Neural progenitor cell (in vitro differentiated cells): ENCODE measurements around the gene MACROD2. TPM values are rescaled to one million over a fixed set of nuclear protein-coding genes. Genes with fewer than 3 reads are reported as not detected.

ENCODE experiments used
- DNase-seq: peaks from one replicate; pipeline ENCODE4 v3.0.0-alpha.2; 2016; ENCODE audit warnings: low spot score
- H2AFZ ChIP-seq: fragments of 200-600 bp; sonication (generic); replicated peaks from 2 replicates; pipeline ENCODE4 v1.6.1; 2016; ENCODE audit warnings: antibody characterized with exemption
- H3F3A ChIP-seq: fragments of 200-600 bp; sonication (generic); 2 replicates; pipeline ENCODE4 v1.6.1; 2016; ENCODE audit warnings: antibody characterized with exemption, low read depth
- H3K27ac ChIP-seq: fragments of 200-600 bp; sonication (generic); 2 replicates; pipeline ENCODE4 v1.5.1; 2016; ENCODE audit warnings: mild to moderate bottlenecking
- H3K27me3 ChIP-seq: fragments of 200-600 bp; sonication (generic); 2 replicates; pipeline ENCODE4 v1.6.1; 2016; ENCODE audit warnings: mild to moderate bottlenecking, moderate library complexity
- H3K36me3 ChIP-seq: fragments of 200-600 bp; sonication (generic); 2 replicates; pipeline ENCODE4 v1.5.1; 2016
- H3K4me1 ChIP-seq: fragments of 200-600 bp; sonication (generic); 2 replicates; pipeline ENCODE4 v1.6.1; 2016; ENCODE audit warnings: mixed run types
- H3K4me2 ChIP-seq: fragments of 200-600 bp; sonication (generic); 2 replicates; pipeline ENCODE4 v1.6.1; 2016
- H3K4me3 ChIP-seq: fragments of 200-600 bp; sonication (generic); 2 replicates; pipeline ENCODE4 v1.5.1; 2016
- H3K79me2 ChIP-seq: fragments of 200-600 bp; sonication (generic); 2 replicates; pipeline ENCODE4 v1.6.1; 2016; ENCODE audit warnings: low read depth
- H3K9ac ChIP-seq: fragments of 200-600 bp; sonication (generic); 2 replicates; pipeline ENCODE4 v1.6.1; 2016
- H3K9me3 ChIP-seq: fragments of 200-600 bp; sonication (generic); 2 replicates; pipeline ENCODE4 v1.5.1; 2016; ENCODE audit warnings: low read depth
- H4K20me1 ChIP-seq: fragments of 200-600 bp; sonication (generic); 2 replicates; pipeline ENCODE4 v1.6.1; 2016; ENCODE audit warnings: low read depth
- H3K27ac Mint-ChIP-seq: 3 replicates; pipeline ENCODE4 v1.8.0; 2021; ENCODE audit warnings: mixed read lengths
- H3K27me3 Mint-ChIP-seq: 2 replicates; pipeline ENCODE4 v1.8.0; 2022; ENCODE audit warnings: low read depth, mild to moderate bottlenecking, inconsistent platforms, moderate library complexity, mixed read lengths; ENCODE audit not compliant: insufficient read depth
- H3K36me3 Mint-ChIP-seq: 3 replicates; pipeline ENCODE4 v1.8.0; 2021; ENCODE audit warnings: mixed read lengths
- H3K4me1 Mint-ChIP-seq: 3 replicates; pipeline ENCODE4 v1.8.0; 2021; ENCODE audit warnings: mixed read lengths
- H3K4me3 Mint-ChIP-seq: 3 replicates; pipeline ENCODE4 v1.8.0; 2021; ENCODE audit warnings: mild to moderate bottlenecking, moderate library complexity, mixed read lengths
- H3K9me3 Mint-ChIP-seq: 3 replicates; pipeline ENCODE4 v1.8.0; 2020; ENCODE audit warnings: mixed read lengths
- CTCF ChIP-seq: fragments of 200-600 bp; sonication (generic); IDR thresholded peaks from 2 replicates; pipeline ENCODE4 v1.5.1; 2017; ENCODE audit warnings: antibody characterized with exemption, mild to moderate bottlenecking
- EZH2 ChIP-seq: fragments of 200-600 bp; sonication (generic); IDR thresholded peaks from 2 replicates; pipeline ENCODE4 v1.6.1; 2017; ENCODE audit warnings: antibody characterized with exemption, mild to moderate bottlenecking, moderate library complexity
- EZH2phosphoT487 ChIP-seq: fragments of 200-600 bp; sonication (generic); IDR thresholded peaks from 2 replicates; pipeline ENCODE4 v1.6.1; 2017; ENCODE audit warnings: antibody characterized with exemption
- total RNA-seq: library from RNA; depleted of rRNA; stranded (reverse); fragments of >200 nt; gene quantifications from 2 replicates; pipeline ENCODE4 v1.2.3, GENCODE V29; 2015; ENCODE audit warnings: low replicate concordance

The MACROD2 gene
- total RNA-seq, 1 donor from 2014 or later = 11.9 TPM

- no peak overlapping the region for H3K27ac ChIP-seq
- no peaks in the 10 kb centered on the region for H3K27me3 ChIP-seq
- H3K9me3 ChIP-seq = no peaks in the 10 kb centered on the region
- no peak overlapping the region for H3K4me2 ChIP-seq
- Mint-ChIP-seq H3K27ac (no peak overlapping the region), H3K9me3 (peaks cover 3% of the 10 kb centered on the region), H3K36me3 (no peaks in the 10 kb centered on the region), H3K4me3 (no peak overlapping the region), H3K27me3 (no peaks in the 10 kb centered on the region), H3K4me1 (no peaks in the 10 kb centered on the region)
- TF ChIP-seq EZH2phosphoT487 = no peak
- no peak for TF ChIP-seq EZH2
- no peak for TF ChIP-seq CTCF
- no peaks in the 10 kb centered on the region for H3F3A ChIP-seq
- no peak overlapping the region for H3K4me3 ChIP-seq
- no peak for DNase-seq
- H4K20me1 ChIP-seq = no peaks in the 10 kb centered on the region
- H3K4me1 ChIP-seq = peaks cover 8% of the 10 kb centered on the region
- no peaks in the 10 kb centered on the region for H3K79me2 ChIP-seq
- no peak overlapping the region for H2AFZ ChIP-seq
- H3K36me3 ChIP-seq = no peaks in the 10 kb centered on the region
- H3K9ac ChIP-seq = no peak overlapping the region
These were observed 1074.0 kb downstream of the MACROD2 start for GRCh38 chr20:15069355-15069754.

- H3K9ac ChIP-seq = no peak overlapping the region
- Mint-ChIP-seq H3K27me3 (no peaks in the 10 kb centered on the region), H3K27ac (no peak overlapping the region), H3K4me3 (no peak overlapping the region), H3K36me3 (no peaks in the 10 kb centered on the region), H3K4me1 (peaks cover 4% of the 10 kb centered on the region), H3K9me3 (peaks cover 1% of the 10 kb centered on the region)
- no peaks in the 10 kb centered on the region for H3K36me3 ChIP-seq
- no peak overlapping the region for H2AFZ ChIP-seq
- no peaks in the 10 kb centered on the region for H3K9me3 ChIP-seq
- DNase-seq = no peak
- no peaks in the 10 kb centered on the region for H4K20me1 ChIP-seq
- H3F3A ChIP-seq = no peaks in the 10 kb centered on the region
- H3K27ac ChIP-seq = no peak overlapping the region
- no peaks in the 10 kb centered on the region for H3K27me3 ChIP-seq
- no peaks in the 10 kb centered on the region for H3K79me2 ChIP-seq
- H3K4me2 ChIP-seq = no peak overlapping the region
- TF ChIP-seq CTCF (no peak), EZH2phosphoT487 (no peak), EZH2 (no peak)
- no peak overlapping the region for H3K4me3 ChIP-seq
- peaks cover 25% of the 10 kb centered on the region for H3K4me1 ChIP-seq
These were observed 1075.9 kb downstream of the MACROD2 start for GRCh38 chr20:15071085-15071808.

GRCh38 chr20:15072316-15072715, 1077.0 kb downstream of the MACROD2 start:
- H3K4me1 ChIP-seq = peaks cover 34% of the 10 kb centered on the region
- Mint-ChIP-seq H3K27ac (no peak overlapping the region), H3K4me1 (peaks cover 6% of the 10 kb centered on the region), H3K4me3 (no peak overlapping the region), H3K9me3 (peaks cover 1% of the 10 kb centered on the region), H3K27me3 (no peaks in the 10 kb centered on the region), H3K36me3 (no peaks in the 10 kb centered on the region)
- H3K4me2 ChIP-seq = no peak overlapping the region
- no peak overlapping the region for H3K27ac ChIP-seq
- no peak for TF ChIP-seq EZH2phosphoT487
- no peak for TF ChIP-seq EZH2
- no peak for TF ChIP-seq CTCF
- no peak overlapping the region for H3K9ac ChIP-seq
- H3F3A ChIP-seq = no peaks in the 10 kb centered on the region
- H3K27me3 ChIP-seq = no peaks in the 10 kb centered on the region
- no peak for DNase-seq
- no peak overlapping the region for H2AFZ ChIP-seq
- no peak overlapping the region for H3K4me3 ChIP-seq
- no peaks in the 10 kb centered on the region for H4K20me1 ChIP-seq
- H3K36me3 ChIP-seq = no peaks in the 10 kb centered on the region
- H3K79me2 ChIP-seq = no peaks in the 10 kb centered on the region
- no peaks in the 10 kb centered on the region for H3K9me3 ChIP-seq
